ENCODE results near the gene HSPH1.
A peak's percentile ranks its signal among the peaks of the same experiment; 100 is the strongest.

Gene HSPH1

GRCh38 chr13:31150315-31150985, 11.3 kb downstream of the HSPH1 start:
- FAIRE-seq (no peak), DNase-seq (ENCODE audit: insufficient read length, low spot score) (no peak)
- TF ChIP-seq CTCF (IDR thresholded peaks at IDR 0.05; ENCODE audit: insufficient read depth, missing control alignments) = no peak

GRCh38 chr13:31149604-31150003, 12.1 kb downstream of the HSPH1 start:
- TF ChIP-seq CTCF (IDR thresholded peaks at IDR 0.05; ENCODE audit: insufficient read depth, missing control alignments) = no peak
- FAIRE-seq (no peak), DNase-seq (ENCODE audit: insufficient read length, low spot score) (no peak)

- TF ChIP-seq CTCF (IDR thresholded peaks at IDR 0.05; ENCODE audit: insufficient read depth, missing control alignments) = no peak
- no peak for DNase-seq (ENCODE audit: insufficient read length, low spot score)
- no peak for FAIRE-seq
These were observed 16.3 kb downstream of the HSPH1 start for GRCh38 chr13:31145417-31145816.

GRCh38 chr13:31138515-31138914, 23.2 kb downstream of the HSPH1 start:
- FAIRE-seq = peak; percentile 21
- no peak for DNase-seq (ENCODE audit: insufficient read length, low spot score)
- no peak for TF ChIP-seq CTCF (IDR thresholded peaks at IDR 0.05; ENCODE audit: insufficient read depth, missing control alignments)

GRCh38 chr13:31136724-31137123, 25.0 kb downstream of the HSPH1 start:
- DNase-seq (ENCODE audit: insufficient read length, low spot score) = no peak
- TF ChIP-seq CTCF (IDR thresholded peaks at IDR 0.05; ENCODE audit: insufficient read depth, missing control alignments) = no peak
- FAIRE-seq = no peak

GRCh38 chr13:31134039-31134711, 27.5 kb downstream of the HSPH1 start:
- no peak for TF ChIP-seq CTCF (IDR thresholded peaks at IDR 0.05; ENCODE audit: insufficient read depth, missing control alignments)
- FAIRE-seq (peak; percentile 6), DNase-seq (ENCODE audit: insufficient read length, low spot score) (no peak)

- no peak for TF ChIP-seq CTCF (IDR thresholded peaks at IDR 0.05; ENCODE audit: insufficient read depth, missing control alignments)
- DNase-seq (ENCODE audit: insufficient read length, low spot score) (no peak), FAIRE-seq (no peak)
These were observed 28.1 kb downstream of the HSPH1 start for GRCh38 chr13:31133621-31134020.

All from D721Med (cell line).